Limb (tissue), 2 donors: ENCODE measurements around the gene EPS15.
"Not testable (repeated sequence)": the region's sequence is repeated elsewhere in the genome, so short reads cannot be mapped to it uniquely, and the experiment has no call there.

Experiments used
- DNase-seq, 2 donors: peaks; one replicate each; pipeline ENCODE4 v3.0.0-alpha.2; 2016; ENCODE audit errors: extremely low spot score in 2 of 2

EPS15 gene

GRCh38 chr1:51519048-51519864, at the start of gene EPS15:
EPS15 (minus strand) TSS chr1:51519266; CDS start chr1:51519231, 35 bp downstream.
- DNase-seq, result peak; percentile 78 to 94

GRCh38 chr1:51568231-51568935, 49.3 kb upstream of the EPS15 start:
- DNase-seq, result no peak

- DNase-seq, result no peak
Measured at GRCh38 chr1:51567653-51568052, 48.6 kb upstream of the EPS15 start.

- no peak for DNase-seq
Measured at GRCh38 chr1:51566260-51566659, 47.2 kb upstream of the EPS15 start.

GRCh38 chr1:51565009-51565408, 45.9 kb upstream of the EPS15 start:
- no peak for DNase-seq

- no peak for DNase-seq
Measured at GRCh38 chr1:51564124-51564523, 45.1 kb upstream of the EPS15 start.

GRCh38 chr1:51561702-51562101, 42.6 kb upstream of the EPS15 start:
- DNase-seq, result no peak

GRCh38 chr1:51560895-51561294, 41.8 kb upstream of the EPS15 start:
- DNase-seq, result not testable (repeated sequence)

GRCh38 chr1:51560034-51560433, 41.0 kb upstream of the EPS15 start:
- no peak for DNase-seq

GRCh38 chr1:51559501-51559900, 40.4 kb upstream of the EPS15 start:
- no peak for DNase-seq

- DNase-seq, result no peak
Measured at GRCh38 chr1:51559064-51559500, 40.0 kb upstream of the EPS15 start.

GRCh38 chr1:51558375-51558924, 39.4 kb upstream of the EPS15 start:
- no peak for DNase-seq

- no peak for DNase-seq
Measured at GRCh38 chr1:51557168-51557567, 38.1 kb upstream of the EPS15 start.

- DNase-seq, result no peak
Measured at GRCh38 chr1:51555866-51556619, 37.0 kb upstream of the EPS15 start.

GRCh38 chr1:51553911-51554310, 34.8 kb upstream of the EPS15 start:
- DNase-seq, result no peak

GRCh38 chr1:51552929-51553807, 34.1 kb upstream of the EPS15 start:
- DNase-seq, result no peak

GRCh38 chr1:51551848-51552296, 32.8 kb upstream of the EPS15 start:
- no peak for DNase-seq

GRCh38 chr1:51551081-51551480, 32.0 kb upstream of the EPS15 start:
- no peak for DNase-seq

GRCh38 chr1:51549901-51550300, 30.8 kb upstream of the EPS15 start:
- no peak for DNase-seq

- no peak for DNase-seq
Measured at GRCh38 chr1:51549016-51549619, 30.1 kb upstream of the EPS15 start.
